Measurements from ENCODE around the gene ANKS1B.
"Not testable (repeated sequence)": the region's sequence is repeated elsewhere in the genome, so short reads cannot be mapped to it uniquely, and the experiment has no call there.

Gene ANKS1B

DNA sequence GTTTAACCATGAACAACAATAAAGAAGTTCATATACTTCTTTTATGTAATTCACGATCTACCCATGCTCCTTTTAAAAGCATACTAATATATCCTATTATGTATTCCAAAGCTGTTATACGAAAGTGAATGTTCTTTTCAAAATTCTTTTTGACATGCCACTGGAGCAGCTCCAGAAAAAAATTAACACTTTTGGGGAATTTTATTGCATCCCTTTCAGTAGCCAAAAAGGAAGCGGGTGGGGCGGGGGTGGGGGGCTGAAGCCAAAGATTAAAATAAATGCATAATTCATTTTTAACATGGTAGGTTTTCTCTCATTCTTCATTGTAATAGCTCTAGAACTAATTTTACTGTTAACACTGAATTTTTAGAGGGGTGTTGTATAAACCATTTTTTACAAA lies 123.0 kb downstream of the ANKS1B start:
- DNase-seq, result no peak

DNA sequence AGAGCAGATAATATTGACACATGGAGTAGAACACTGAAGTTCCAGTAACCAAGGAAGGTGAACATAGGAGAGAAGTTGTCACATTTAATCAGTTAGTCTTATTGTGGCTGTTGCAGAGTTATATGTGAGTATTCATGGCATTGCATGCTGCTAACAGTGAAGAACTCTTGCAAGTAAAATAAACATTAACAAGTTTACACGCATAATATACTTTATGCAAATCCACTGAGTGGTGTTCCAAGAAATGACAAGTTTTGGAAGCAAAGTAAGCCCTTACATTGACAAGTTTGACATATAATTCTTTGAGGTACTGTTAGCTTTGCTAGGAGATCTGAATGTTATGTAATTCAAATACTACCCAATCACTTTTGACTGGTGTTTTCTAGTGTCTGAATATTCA lies 125.6 kb downstream of the ANKS1B start:
- no peak for DNase-seq

DNA sequence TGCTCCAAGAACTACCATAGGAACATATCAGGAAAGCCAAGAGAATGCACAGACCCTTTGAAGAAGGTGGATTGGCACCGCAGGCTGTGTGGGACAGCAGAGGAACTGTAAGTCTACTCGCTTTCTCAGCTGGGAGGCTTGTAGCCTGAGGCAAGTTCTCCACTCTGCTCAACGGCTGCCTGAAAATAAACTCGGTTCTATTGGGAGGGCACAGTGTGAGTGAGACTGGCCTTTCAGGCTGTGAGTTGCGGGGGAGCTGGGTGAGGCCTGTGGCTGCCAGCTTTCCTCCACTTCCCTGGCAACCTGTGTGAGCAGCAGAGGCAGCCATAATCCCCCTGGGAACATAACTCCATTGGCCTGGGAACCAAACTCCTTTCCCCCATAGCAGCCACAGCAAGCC lies 132.1 kb downstream of the ANKS1B start:
- no peak for DNase-seq

DNA sequence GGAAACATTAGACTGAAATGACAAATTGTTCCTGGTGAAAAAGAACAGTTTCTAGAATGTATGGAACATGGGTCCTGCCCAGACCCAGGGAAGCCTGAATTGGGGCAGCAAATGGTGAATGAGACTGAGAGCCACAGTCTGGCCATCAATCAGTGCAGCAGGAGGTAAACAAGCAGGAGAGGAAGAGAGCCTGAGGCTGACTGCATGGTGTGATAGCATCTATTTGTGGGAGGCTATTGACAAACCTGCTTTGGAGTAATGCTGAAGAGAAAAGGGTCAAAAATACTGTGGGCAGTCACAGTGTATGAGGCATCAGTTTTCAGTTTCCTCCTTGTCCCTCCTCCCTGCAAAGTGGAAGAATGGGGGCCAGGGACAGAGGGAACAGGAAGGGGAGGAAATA lies 136.8 kb downstream of the ANKS1B start:
- DNase-seq, result no peak

DNA sequence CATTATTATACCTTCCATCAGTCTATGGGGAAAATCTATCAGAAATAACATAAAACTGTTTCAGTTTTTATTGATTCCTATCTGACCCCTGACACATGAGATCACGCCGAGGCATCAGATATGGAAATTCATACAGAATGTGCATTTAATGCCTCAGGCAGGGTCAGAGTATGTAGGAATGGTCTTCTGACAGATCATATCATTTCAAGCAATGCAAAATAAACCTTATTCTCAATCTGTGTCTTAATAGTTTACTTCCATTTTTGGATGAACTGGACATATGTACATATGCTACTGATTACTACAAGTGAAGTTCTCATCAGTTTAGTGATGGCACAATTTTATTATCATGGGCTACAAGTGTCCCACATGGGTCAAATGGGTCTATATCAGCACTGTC lies 150.0 kb downstream of the ANKS1B start:
- DNase-seq, result no peak

DNA sequence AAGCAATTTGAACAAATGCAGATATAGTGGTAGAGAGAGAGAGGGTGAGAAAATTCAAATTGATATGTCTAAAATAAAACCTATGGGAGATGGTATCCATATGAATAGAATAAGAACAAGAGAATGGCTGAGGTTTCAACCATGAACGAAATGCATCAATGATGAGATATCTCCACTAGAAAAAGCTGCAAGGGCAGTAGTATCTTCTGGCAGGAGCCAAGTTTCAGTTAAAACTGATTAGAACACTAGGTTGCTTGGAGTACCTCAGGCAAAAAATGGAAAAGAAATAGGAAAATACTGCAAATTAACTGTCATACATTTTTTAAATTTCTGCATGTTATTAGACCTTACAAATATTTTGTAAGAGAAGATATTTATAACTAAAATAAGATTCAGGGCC lies 151.3 kb downstream of the ANKS1B start:
- no peak for DNase-seq

DNA sequence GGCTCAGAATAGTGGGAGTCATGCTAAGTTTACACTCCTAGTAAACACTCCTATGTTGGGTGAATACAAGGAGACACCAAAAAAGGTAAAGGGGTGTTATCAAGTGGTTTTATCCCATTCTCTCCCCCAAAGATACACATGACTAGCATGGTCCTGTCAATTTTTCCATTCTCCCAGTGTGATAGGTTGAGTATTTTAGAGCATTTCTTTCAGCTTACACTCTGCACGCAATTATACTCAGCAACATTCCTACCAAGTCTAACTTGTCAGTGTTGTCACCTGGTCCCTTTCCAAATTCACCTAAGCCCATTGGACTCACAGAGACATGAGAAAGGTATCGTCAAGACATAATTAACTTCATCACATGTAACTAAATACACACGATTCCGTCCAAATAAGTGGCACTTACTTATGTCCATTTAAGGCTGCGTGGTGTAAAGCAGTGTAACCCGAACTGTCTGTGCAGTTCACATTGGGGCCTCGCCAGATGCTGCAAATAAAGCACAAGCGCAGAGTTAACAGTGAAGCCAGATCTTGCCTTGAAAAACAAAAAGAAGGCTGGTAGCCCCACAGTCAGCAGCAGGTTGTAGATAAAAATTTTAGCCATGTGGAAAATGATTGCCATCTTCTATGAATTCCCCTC lies 159.7 kb downstream of the ANKS1B start:
- DNase-seq, result peak; percentile 10

DNA sequence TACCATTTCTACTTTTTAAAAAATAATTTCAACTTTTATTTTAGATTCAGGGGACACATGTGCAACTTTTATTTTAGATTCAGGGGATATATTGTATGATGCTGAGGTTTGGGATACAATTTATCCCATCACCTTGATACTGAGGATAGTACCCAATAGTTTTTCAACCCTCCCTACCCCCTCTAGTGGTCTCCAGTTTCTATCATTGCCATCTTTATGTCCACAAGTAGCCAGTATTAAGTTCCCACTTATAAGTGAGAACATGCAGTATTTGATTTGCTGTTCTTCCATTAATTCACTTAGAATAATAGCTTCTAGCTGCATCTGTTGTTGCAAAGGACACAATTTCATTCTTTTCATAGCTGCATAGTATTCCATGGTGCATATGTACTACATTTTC lies 162.5 kb downstream of the ANKS1B start:
- no peak for DNase-seq

DNA sequence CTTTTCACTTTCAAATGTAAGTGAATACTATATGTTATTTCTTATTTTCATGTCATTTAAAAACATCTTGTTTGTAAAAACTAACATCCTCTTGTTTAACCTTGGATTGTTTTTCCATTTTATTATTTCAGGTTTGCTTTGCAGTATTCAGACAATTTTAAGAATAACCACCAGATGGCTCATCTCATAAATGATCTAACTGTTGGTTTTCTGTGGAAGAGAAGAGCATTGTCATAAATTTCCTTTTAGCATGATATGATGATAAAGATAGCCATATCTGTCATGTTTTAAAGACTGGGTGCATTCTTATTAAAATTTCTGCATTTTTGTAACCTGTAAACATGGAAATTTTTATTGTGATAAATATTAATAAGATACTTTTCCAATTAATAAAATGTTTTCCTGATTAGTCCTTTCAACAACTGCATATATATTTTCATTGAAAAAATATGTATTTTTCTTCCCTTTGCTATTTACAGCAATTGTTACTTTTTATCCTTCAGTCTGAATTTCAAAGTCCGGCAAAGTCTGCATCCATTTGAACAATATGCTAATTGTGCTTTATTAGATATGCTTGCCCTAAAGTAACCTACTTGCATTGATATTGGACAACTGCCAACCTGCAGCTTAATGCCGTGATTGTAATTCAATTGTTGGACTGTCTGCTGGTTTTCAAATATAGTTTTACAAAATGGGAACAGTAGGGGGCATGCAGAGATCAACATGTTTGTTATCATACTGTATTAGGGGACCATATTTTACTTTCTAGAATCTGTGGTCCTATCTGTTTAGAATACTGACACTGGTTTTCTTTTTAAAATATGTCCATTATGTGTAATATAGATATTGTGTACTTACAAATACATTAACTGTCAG lies 173.8 kb downstream of the ANKS1B start:
- peak; percentile 46 for DNase-seq

DNA sequence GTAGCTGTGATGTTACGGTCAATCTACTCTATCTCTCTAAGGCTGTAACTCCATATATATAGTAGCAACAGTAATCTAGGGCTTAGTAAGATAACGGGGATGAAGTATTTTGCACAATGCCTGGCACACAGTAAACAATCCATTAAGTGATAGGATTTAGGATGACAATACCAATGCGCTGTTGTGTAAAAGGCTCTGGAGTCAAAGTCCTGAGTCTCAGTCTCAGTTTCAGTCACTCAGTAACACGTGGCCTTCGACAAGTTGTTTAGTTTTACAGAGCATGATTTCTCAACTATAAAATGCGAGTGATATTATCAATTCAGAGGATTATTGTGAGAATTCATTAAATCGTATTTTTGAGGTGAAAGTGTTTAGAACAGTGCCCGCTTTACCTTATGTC lies 174.8 kb downstream of the ANKS1B start:
- no peak for DNase-seq

DNA sequence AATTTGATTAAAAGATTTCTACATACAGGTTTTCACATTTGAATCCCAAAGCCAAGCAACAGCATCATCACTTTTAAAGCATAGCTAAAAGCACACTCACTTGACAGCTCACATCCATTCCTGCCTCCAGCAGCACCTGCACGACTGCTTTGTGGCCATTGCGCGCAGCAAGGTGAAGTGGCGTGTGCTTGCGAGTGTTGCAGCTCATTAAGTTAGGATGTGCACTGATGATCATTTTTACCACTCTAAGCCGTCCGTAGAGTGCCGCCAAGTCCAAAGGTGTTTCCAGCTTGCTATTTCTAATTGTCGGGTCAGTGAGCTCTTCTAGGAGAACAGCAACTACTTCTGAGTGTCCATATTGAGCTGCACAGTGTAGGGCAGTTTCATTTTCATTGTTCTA lies 178.4 kb downstream of the ANKS1B start:
- DNase-seq, result no peak

DNA sequence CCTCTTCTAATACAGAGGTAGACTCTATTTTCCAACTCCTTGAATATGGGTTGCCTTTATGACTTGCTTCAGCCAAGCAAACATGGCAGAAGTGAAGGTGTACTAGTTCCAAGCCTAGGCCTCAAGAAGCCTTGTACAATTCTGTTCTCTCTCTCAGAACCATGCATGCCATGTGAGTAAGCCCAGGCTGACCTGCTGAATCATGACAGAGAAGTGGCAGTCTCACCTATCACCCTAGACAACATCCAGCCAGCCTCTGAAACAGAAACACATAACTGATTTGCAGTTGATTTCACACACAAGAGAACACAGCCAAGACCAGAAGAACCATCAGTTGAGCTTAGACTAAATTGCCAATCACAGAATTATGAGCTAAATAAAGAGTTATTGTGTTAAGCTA lies 180.0 kb downstream of the ANKS1B start:
- DNase-seq, result no peak

DNA sequence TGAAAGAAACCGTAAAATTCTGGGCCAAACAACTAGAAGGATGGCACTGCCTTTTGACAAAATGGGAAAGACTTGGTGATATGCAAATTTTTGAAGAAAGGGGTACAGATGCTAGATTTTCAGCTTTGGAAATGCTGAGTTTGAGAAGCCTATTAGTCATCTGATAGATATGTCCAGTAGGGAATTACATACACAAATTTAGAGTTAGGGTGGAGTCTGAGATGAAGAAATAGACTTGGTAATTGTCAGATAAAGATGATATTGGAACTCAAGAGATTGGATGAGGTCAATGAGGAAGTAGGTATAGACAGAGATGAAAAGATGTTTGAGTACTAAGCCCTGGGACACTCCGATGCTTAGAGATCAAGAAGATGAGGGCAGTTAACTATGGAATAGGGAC lies 184.1 kb downstream of the ANKS1B start:
- no peak for DNase-seq

DNA sequence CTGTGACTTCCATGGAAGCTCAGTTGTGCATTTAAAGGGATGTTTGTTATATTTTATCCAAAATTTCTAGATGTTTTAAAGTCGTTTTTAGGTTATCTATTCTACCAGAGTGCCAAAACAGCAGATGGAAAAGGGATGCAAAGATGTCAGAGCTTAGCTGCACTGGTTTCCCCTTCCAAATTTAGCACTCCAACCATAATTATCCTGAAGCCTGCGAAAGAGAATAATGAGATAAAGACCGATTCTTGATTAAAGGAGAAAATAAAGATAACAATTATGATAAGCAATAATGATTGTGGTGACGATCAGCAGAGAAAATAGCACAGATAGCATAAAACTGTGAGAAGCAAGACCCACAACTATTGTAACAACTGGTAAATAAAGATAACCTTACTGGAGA lies 186.8 kb downstream of the ANKS1B start:
- DNase-seq, result not testable (repeated sequence)

DNA sequence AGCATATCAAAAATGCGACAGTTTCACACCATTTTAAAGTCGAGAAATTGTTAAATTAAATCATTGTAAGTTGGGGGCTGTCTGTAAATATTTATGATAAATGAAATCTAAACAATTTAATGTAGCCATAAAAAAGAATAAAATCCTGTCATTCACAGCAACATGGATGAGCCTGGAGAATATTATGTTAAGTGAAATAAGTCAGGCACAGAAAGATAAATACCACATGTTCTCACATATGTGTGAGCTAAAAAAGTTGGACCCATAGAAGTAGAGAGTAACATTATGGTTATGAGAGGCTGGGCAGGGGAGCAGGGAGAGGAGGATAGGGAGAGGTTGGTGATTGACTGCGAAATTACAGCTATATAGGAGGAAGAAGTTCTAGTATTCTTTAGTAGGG lies 201.3 kb downstream of the ANKS1B start:
- DNase-seq, result no peak

DNA sequence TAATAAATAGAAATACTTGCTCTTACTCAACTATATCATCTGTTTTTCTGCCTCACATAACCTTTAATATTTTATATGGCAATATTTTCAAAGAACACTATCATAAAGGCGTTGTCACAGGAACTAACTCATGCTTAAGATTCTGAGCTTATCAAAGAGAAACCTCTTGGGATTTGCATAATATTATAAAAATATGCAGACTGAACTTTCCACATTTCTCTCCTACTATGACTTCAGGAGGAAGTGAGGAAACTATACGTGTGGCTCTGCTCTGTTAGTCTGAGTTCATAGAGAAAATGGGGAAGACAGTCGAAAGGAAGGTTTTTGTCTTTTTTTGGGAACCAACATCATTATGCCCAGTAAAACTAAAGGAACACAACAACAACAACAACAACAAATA lies 212.5 kb downstream of the ANKS1B start:
- DNase-seq, result no peak

DNA sequence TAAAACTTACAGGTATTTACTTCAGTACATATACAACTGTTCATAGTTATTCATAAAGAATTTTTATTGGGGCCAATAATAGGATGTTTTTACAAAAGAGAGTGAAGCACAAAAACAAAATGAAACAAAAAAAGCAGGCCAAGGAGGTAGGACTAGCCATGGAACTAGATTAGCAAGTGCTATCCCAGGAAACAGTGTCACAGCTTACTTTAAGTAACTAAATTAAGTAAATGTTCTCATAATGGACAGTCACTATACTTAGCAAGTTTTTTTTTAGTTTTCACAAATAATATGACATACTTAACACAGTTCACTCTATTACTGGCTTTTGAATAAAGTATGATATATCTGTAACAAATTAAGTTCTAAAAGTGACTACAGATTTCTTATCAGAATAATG lies 213.1 kb downstream of the ANKS1B start:
- DNase-seq, result no peak

DNA sequence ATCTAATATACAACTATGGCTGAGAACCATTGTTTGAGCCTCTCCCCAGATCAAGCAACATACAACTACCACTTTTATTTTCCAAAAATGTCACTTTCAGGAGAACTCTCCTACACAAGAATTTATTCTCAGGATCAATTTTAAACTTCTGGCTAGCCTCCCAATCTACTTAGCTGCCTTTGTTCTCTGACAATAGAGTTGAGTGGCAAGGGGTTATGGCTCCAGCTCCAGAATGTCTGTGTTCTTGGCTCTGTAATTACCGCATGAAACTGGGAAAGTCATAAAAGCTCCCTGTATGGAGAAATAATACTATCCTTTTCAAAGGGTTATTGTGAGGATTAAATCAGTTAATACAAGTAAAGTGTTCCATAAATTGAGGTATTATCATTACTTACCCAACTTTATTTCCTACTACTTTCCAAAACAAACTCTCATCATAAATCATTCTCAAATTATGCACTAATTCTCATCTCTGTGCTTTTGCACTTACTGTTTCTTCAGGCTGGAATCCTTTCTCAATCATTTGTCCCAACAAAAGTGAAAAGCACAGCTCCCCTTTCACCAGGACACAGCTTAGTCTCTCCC lies 215.2 kb downstream of the ANKS1B start:
- DNase-seq, result no peak

DNA sequence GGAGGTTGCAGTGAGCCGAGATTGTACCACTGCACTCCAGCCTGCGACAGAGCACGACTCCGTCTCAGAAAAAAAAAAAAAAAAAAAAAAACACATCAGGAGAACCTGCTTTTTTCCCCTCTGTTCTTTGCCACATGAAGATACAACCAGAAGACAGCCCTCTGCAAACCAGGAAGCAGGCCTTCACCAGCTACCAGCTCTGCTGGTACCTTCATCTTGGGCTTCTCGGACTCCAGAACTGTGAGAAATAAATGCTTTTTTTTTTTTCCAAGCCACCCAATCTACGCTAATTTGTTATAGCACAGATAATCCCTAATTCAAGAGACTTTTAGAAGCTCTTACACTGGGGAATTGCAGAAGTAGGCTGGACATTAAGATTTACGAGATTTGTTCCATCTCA lies 216.0 kb downstream of the ANKS1B start:
- no peak for DNase-seq

DNA sequence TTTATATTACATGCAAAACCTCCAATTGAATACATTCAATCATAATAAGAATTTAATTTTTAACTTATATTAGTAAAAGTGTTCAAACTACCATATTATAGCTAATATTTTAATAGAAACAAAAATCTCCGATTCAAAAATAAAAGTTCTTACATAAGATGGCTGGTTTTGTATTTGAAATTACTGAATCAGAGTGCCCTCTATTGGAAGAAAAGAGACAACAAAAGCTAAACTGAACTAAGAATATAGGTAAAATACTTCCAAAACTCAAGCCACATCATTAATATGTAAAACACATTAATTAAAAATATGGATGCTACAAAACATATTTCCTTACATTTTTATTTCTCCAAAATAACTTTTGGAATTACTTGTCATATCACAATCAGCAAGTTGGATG lies 216.9 kb downstream of the ANKS1B start:
- peak; percentile 14 for DNase-seq

DNA sequence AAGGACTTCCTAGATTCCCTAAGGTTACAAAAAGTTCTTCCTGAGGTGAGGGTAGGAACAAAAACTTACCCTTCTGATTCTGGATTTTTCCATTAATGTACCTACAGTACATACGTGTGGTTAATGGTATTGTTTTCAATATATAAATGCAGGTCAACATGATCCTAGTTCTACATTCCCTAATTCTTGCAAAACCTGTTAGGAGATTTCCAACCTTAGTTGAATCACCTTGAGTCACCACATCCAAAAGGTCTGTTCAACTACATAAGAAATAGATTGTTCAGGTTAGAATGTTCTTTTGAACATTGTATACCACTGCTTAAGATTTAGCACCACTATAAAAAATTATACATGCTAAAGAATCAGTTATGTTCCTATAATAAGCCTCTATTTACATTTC lies 218.3 kb downstream of the ANKS1B start:
- DNase-seq, result no peak

DNA sequence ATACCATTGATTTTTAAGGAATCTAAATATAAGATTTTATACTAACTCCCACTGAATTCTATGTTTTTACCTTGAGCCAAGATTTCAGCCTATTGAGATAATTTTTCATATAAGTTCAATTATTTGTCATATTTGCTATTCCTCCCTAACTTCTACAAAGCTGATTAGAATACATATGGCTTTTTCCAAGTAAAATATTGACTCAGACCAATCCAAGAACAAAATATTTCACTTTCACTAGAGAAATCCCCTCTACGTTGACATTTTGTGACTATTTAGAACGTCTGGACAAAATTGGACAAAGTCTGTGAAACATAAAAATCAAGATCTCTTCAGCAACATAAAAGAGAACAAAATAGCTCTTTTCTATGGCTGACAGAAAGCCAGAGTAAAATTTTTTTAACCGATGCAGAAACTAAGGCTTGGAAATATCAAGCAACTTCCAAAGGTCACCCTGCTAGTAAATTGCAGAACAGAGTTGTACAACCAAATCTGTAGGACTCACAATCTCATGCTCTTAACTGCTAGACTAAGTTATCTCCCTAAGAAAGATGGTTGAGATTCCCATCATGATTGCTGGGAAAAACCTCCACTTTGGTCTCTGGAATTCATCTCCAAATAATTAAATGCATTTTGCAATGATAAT lies 219.1 kb downstream of the ANKS1B start:
- no peak for DNase-seq

DNA sequence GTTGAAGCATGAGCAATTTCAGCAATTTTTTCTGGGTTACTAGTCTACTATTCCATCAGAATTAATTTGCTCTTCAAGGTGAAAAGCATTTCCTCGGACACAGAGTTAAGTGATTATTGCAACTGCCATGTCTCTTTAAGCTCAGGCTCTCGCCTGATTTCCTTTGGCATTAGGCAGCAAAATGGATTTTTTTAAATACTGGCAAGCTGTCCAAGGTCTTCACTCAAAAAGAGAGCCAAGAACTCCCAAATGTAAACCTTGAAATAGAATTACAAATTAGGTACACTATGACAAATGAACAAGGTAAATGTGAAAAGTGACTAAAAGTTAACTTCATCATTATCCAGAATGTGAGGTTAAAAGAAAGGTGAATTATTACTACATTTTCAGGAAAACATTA lies 225.3 kb downstream of the ANKS1B start:
- no peak for DNase-seq

DNA sequence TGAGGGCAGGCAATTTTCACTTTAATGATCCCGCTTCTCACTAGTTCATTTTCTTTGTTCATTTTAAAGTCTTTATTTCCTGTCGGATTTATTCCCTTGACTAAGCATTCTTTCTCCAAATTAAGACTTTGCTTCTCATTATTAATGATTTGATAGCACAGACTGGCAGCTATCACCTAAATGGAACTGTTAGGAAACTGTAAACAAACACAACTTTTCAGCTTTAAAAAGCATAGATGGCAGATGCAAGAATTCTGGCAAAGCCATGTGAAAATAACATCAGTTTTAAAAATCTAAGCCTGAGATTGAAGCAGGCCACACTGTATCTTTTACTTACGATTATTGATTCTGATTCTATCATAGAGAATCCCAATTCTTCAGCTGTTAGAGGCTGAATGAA lies 225.7 kb downstream of the ANKS1B start:
- DNase-seq, result no peak
